Astrocyte of the cerebellum (primary cell): Measurements from ENCODE around the gene AMBRA1.

Experiments used
- DNase-seq: peaks from one replicate; pipeline ENCODE4 v3.0.0-alpha.2; 2011; ENCODE audit warnings: low read depth
- H3K4me3 ChIP-seq: 2 replicates; pipeline ENCODE4 v1.5.1; 2011; ENCODE audit warnings: mild to moderate bottlenecking, low read depth, low read length, moderate library complexity
- CTCF ChIP-seq: IDR thresholded peaks from 2 replicates; pipeline ENCODE4 v1.5.1; 2012; ENCODE audit warnings: low read length, low read depth, moderate library complexity, mild to moderate bottlenecking; ENCODE audit errors: missing control alignments
- in situ Hi-C: cut with HindIII; loops from 2 replicates; pipeline ENCODE4 v1.10.0; 2017; ENCODE audit warnings: low sequenced_read_pairs

AMBRA1 gene

GRCh38 chr11:46378811-46379481, 214.9 kb downstream of the AMBRA1 start:
- in situ Hi-C loops = loop anchor here (5.0 kb wide), 1 partner anchor 93 kb away; no protein-coding TSS in a partner anchor
- TF ChIP-seq CTCF = no peak
- DNase-seq = no peak
- no peak overlapping the region for H3K4me3 ChIP-seq

- in situ Hi-C loops = loop anchor here (5.0 kb wide), 1 partner anchor 94 kb away; no protein-coding TSS in a partner anchor
Measured at GRCh38 chr11:46378296-46378695, 215.5 kb downstream of the AMBRA1 start.

GRCh38 chr11:46377831-46378230, 216.0 kb downstream of the AMBRA1 start:
- no peak for DNase-seq
- no peak overlapping the region for H3K4me3 ChIP-seq
- TF ChIP-seq CTCF = no peak
- in situ Hi-C loops = loop anchor here (5.0 kb wide), 1 partner anchor 94 kb away; no protein-coding TSS in a partner anchor

More at GRCh38 chr11:46378296-46378695, 215.5 kb downstream of the AMBRA1 start:
- no peak for DNase-seq
- no peak overlapping the region for H3K4me3 ChIP-seq
- no peak for TF ChIP-seq CTCF

- no peak for DNase-seq
- H3K4me3 ChIP-seq = no peak overlapping the region
- in situ Hi-C loops = loop anchor here (5.0 kb wide), 1 partner anchor 95 kb away; no protein-coding TSS in a partner anchor
- TF ChIP-seq CTCF = no peak
Measured at GRCh38 chr11:46377290-46377689, 216.5 kb downstream of the AMBRA1 start.

- no peak for DNase-seq
- H3K4me3 ChIP-seq = no peak overlapping the region
- no peak for TF ChIP-seq CTCF
- in situ Hi-C loops = loop anchor here (5.0 kb wide), 1 partner anchor 96 kb away; no protein-coding TSS in a partner anchor
Measured at GRCh38 chr11:46376258-46377050, 217.4 kb downstream of the AMBRA1 start.

GRCh38 chr11:46375392-46376101, 218.3 kb downstream of the AMBRA1 start:
- in situ Hi-C loops = loop anchor here (5.0 kb wide), 1 partner anchor 97 kb away; no protein-coding TSS in a partner anchor
- no peak for TF ChIP-seq CTCF
- no peak overlapping the region for H3K4me3 ChIP-seq
- DNase-seq = no peak
